NT2/D1 (cell line): ENCODE results near the gene LETM1.

ENCODE experiments used
- SUZ12 ChIP-seq: IDR thresholded peaks from 2 replicates; pipeline ENCODE4 v1.6.1; 2011; ENCODE audit not compliant: insufficient read length, insufficient read depth; ENCODE audit errors: extremely low read depth
- YY1 ChIP-seq: IDR thresholded peaks from 2 replicates; pipeline ENCODE4 v1.6.1; 2011; ENCODE audit not compliant: insufficient read length, insufficient read depth

DNA sequence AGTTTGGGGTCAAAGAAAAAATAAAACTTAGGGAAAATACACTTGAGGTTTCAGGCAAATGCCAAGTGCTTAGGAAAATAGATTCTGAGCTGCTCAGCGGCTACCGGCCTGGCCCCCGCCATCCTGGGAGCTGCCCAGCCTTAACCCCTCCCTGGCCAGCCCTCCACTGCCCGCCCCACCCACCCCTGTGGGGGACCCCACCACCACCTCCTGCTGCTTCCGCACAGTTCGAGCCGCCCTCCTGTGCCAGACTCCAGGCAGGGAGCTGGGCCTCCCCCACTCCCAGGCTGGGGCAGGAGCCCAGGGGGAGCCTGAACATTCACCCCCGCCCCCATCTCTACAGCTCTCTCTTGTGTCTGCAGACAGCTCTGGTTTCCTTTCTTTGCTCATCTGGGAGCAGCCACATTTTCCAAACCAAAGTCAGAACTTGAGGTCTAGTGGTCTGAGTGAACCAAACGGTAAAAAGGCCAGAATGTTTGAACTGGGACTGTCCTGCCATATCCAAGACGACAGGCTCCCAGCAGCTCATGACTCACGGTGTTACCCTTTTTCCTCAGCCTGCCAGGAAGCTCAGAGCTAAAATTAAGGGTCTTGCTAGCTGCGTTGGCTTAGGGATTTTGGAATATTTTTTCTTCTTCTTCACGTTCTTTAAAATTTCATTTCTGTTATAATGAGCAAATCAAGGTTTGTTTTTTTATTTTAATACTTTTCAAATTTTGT, 67.5 kb downstream of the LETM1 start:
- TF ChIP-seq SUZ12 (no peak), YY1 (no peak)
